Pancreas (tissue), 10 donors: ENCODE measurements around the gene TPTE. TPM values are rescaled to one million over a fixed set of nuclear protein-coding genes. Genes with fewer than 3 reads are reported as not detected.
"Not testable (repeated sequence)": the region's sequence is repeated elsewhere in the genome, so short reads cannot be mapped to it uniquely, and the experiment has no call there.

Source experiments
- ATAC-seq, 4 donors: fragments of 200-7000 bp; cut with Tn5 transposase; one replicate each; pipeline versions ENCODE4 v1.8.0 to v1.9.1; 2020; ENCODE audit warnings: mild to moderate bottlenecking in 4 of 4, moderate library complexity in 4 of 4
- DNase-seq, 6 donors: peaks; one replicate each; pipeline ENCODE4 v3.0.0-alpha.2; 2020
- FAIRE-seq: peaks from 2 replicates; lab custom pipeline; 2012; peaks lifted over from hg19 to GRCh38; lab: Jason Lieb, UNC
- H3K27ac ChIP-seq, 4 donors: fragments of 200-600 bp; sonication (generic); 1 replicate in 3 of 4; 2 replicates in 1 of 4; pipeline versions ENCODE4 v1.5.0 to v1.8.0; 2020
- H3K27me3 ChIP-seq, 4 donors: fragments of 200-600 bp; one replicate each; pipeline ENCODE4 v1.8.0; 2021
- H3K36me3 ChIP-seq, 3 donors: fragments of 200-600 bp; sonication (generic) in 1 of 3; one replicate each; pipeline versions ENCODE4 v1.5.0 to v1.8.0; 2020 to 2021
- H3K4me1 ChIP-seq, 3 donors: fragments of 200-600 bp; one replicate each; pipeline ENCODE4 v1.8.0; 2021
- H3K4me3 ChIP-seq, 4 donors: fragments of 200-600 bp; sonication (generic) in 2 of 4; one replicate each; pipeline versions ENCODE4 v1.5.0 to v1.8.0; 2020 to 2021
- H3K9me3 ChIP-seq, 4 donors: fragments of 200-600 bp; one replicate each; pipeline ENCODE4 v1.8.0; 2021
- CTCF ChIP-seq, 4 donors: fragments of 200-600 bp; sonication (generic) in 3 of 4; IDR thresholded peaks; one replicate each; pipeline versions ENCODE4 v1.5.0 to v1.8.0; 2021; ENCODE audit warnings: antibody characterized with exemption in 4 of 4
- WGBS, 2 donors: extraction: QIAGEN DNeasy Blood & Tissue Kit; methylation state at CpG; one replicate each; pipeline ENCODE4 v1.1.7; 2013; 5-methylcytosine and 5-hydroxymethylcytosine counted together
- intact Hi-C, 3 donors: fragments of 100-400 bp; cut with DNase I; formaldehyde crosslinking; loops; one replicate each; pipeline versions ENCODE4 v1.11.1 to v1.14.2; 2022
- polyA plus RNA-seq, 2 donors: library from polyadenylated mRNA; stranded (reverse); fragments of 200-250 nt; gene quantifications; one replicate each; pipeline ENCODE4 v1.2.3, GENCODE V29; 2013
- total RNA-seq, 6 donors: library from RNA; stranded (reverse); fragmentation: NEBNext Ultra II Directional in 4 of 6; extraction: Animal tissue kit (Norgen Biotek cat#: 25700) in 4 of 6; gene quantifications; one replicate each; pipeline versions ENCODE4 v1.2.1 to v1.2.4, GENCODE V29; 2021 to 2023
- donor health status: healthy with polysubstance abuse.
- donor health status: DM: no; HTN: no; CAD: no; lungs with moderate emphysema.
- donor health status: DM: no; HTN: no; CAD: no.
- donor health status: control.
- donor health status: control.
- donor health status: Bipolar disorder and iron deficiency.
- donor health status: DM: yes; HTN: yes; CAD: no.
- donor health status: DM: no; HTN: no; CAD: no.
- donor health status: DM: no; HTN: no; CAD: no.
- donor health status: DM: yes; HTN: yes; CAD: no.

TPTE gene
- not detected for total RNA-seq
- polyA plus RNA-seq: under 1 TPM in 1 of 2 donors, not detected in 1; 0.12 TPM

GRCh38 chr21:10521091-10521598 is at the start of gene TPTE:
Gene TPTE (plus strand): TSS chr21:10521583. CDS start chr21:10538724, 17,141 bp downstream.
- DNase-seq (peak in 3 of 6 donors; percentile 36 to 70 (median 63)), ATAC-seq (peak in 1 of 4 donors; percentile 43), FAIRE-seq (no peak)
- Histone ChIP-seq H3K4me1 (no peaks in the 10 kb centered on the region), H3K36me3 (no peaks in the 10 kb centered on the region), H3K27me3 (no peaks in the 10 kb centered on the region), H3K9me3 (no peaks in the 10 kb centered on the region), H3K4me3 (no peak within 1 kb of the TSS), H3K27ac (no peak within 1 kb of the TSS)
- intact Hi-C loops: no loop called here
- no peak for TF ChIP-seq CTCF (IDR thresholded peaks at IDR 0.05)
- 52 to 55% methylated on average over 53 to 64 of the region's 66 CpGs for WGBS, 2 donors

- not testable (repeated sequence) for H3K27ac ChIP-seq, H3K9me3 ChIP-seq, DNase-seq
These were observed 49.4 kb upstream of the TPTE start for GRCh38 chr21:10471999-10472398.

GRCh38 chr21:10477794-10478193 is 43.6 kb upstream of the TPTE start:
- WGBS, 2 donors: 41 to 42% methylated on average over 7 of the region's 7 CpGs
- H3K36me3 ChIP-seq, H3K27ac ChIP-seq, H3K4me1 ChIP-seq, H3K27me3 ChIP-seq, FAIRE-seq, H3K4me3 ChIP-seq, intact Hi-C loops, H3K9me3 ChIP-seq: not testable (repeated sequence)
- peak in 1 of 4 donors; percentile 16 for ATAC-seq
- DNase-seq: peak in 1 of 6 donors; percentile 25

More at GRCh38 chr21:10471999-10472398, 49.4 kb upstream of the TPTE start:
- intact Hi-C loops, H3K27me3 ChIP-seq, FAIRE-seq, H3K36me3 ChIP-seq, H3K4me3 ChIP-seq, H3K4me1 ChIP-seq, ATAC-seq: not testable (repeated sequence)

- peak in 1 of 4 donors; percentile 29 for ATAC-seq
- H3K27ac ChIP-seq: not testable (repeated sequence)
These were observed 41.5 kb upstream of the TPTE start for GRCh38 chr21:10479875-10480274.

GRCh38 chr21:10484864-10485263 is 36.5 kb upstream of the TPTE start:
- intact Hi-C loops, DNase-seq, H3K27ac ChIP-seq, H3K36me3 ChIP-seq, H3K4me1 ChIP-seq, FAIRE-seq, H3K4me3 ChIP-seq, ATAC-seq, H3K27me3 ChIP-seq, H3K9me3 ChIP-seq: not testable (repeated sequence)
- WGBS, 2 donors: 29 to 42% methylated on average over 2 of the region's 3 CpGs

More at GRCh38 chr21:10479875-10480274, 41.5 kb upstream of the TPTE start:
- H3K4me1 ChIP-seq, FAIRE-seq, intact Hi-C loops, H3K27me3 ChIP-seq, H3K36me3 ChIP-seq, H3K4me3 ChIP-seq, H3K9me3 ChIP-seq: not testable (repeated sequence)
- 13 to 24% methylated on average over 4 of the region's 4 CpGs for WGBS, 2 donors
- DNase-seq: peak in 2 of 6 donors; percentile 11 to 24

- H3K9me3 ChIP-seq, H3K27me3 ChIP-seq, intact Hi-C loops, ATAC-seq, DNase-seq, H3K4me1 ChIP-seq, H3K4me3 ChIP-seq, FAIRE-seq, H3K36me3 ChIP-seq, H3K27ac ChIP-seq: not testable (repeated sequence)
- WGBS, 2 donors: 38 to 44% methylated on average over 3 of the region's 3 CpGs
These were observed 30.9 kb upstream of the TPTE start for GRCh38 chr21:10490453-10490852.

- no peak overlapping the region for H3K4me3 ChIP-seq
- intact Hi-C loops: no loop called here
- H3K9me3 ChIP-seq: no peaks in the 10 kb centered on the region
- no peak for ATAC-seq
- no peak for TF ChIP-seq CTCF (IDR thresholded peaks at IDR 0.05)
- H3K27ac ChIP-seq: no peak overlapping the region
- DNase-seq: no peak
- H3K4me1 ChIP-seq: no peaks in the 10 kb centered on the region
- H3K36me3 ChIP-seq: no peaks in the 10 kb centered on the region
- no peaks in the 10 kb centered on the region for H3K27me3 ChIP-seq
- WGBS, 2 donors: 43 to 52% methylated on average over 6 of the region's 6 CpGs
- no peak for FAIRE-seq
These were observed 10.3 kb upstream of the TPTE start for GRCh38 chr21:10511116-10511515.

GRCh38 chr21:10516889-10517288 is 4.5 kb upstream of the TPTE start:
- intact Hi-C loops, H3K27me3 ChIP-seq, H3K4me3 ChIP-seq, ATAC-seq, FAIRE-seq, H3K36me3 ChIP-seq, H3K27ac ChIP-seq, H3K9me3 ChIP-seq, DNase-seq, H3K4me1 ChIP-seq: not testable (repeated sequence)
- 64 to 77% methylated on average over 3 of the region's 3 CpGs for WGBS, 2 donors

GRCh38 chr21:10517904-10518303 is 3.5 kb upstream of the TPTE start:
- ATAC-seq, FAIRE-seq, intact Hi-C loops, H3K27ac ChIP-seq, H3K4me1 ChIP-seq, DNase-seq, H3K36me3 ChIP-seq, H3K9me3 ChIP-seq, H3K27me3 ChIP-seq, H3K4me3 ChIP-seq: not testable (repeated sequence)
- WGBS, 2 donors: 57 to 69% methylated on average over 10 of the region's 10 CpGs

- H3K36me3 ChIP-seq, H3K4me3 ChIP-seq, H3K27me3 ChIP-seq, intact Hi-C loops, H3K4me1 ChIP-seq, H3K27ac ChIP-seq, H3K9me3 ChIP-seq, FAIRE-seq: not testable (repeated sequence)
- WGBS, 2 donors: 51 to 54% methylated on average over 68 to 75 of the region's 75 CpGs
- ATAC-seq (peak in 1 of 4 donors; percentile 48), DNase-seq (peak in 1 of 6 donors; percentile 65)
These were observed 585 bp downstream of the TPTE start for GRCh38 chr21:10521835-10522500.
